GM12873 (cell line): Measurements from ENCODE around the gene KRTAP12-1.

Experiments
- CTCF ChIP-seq: IDR thresholded peaks from 2 replicates; pipeline ENCODE4 v1.5.1; 2012; ENCODE audit warnings: low read depth, mild to moderate bottlenecking, moderate library complexity, low read length, control low read depth; ENCODE audit not compliant: insufficient read depth; ENCODE audit errors: missing control alignments

The KRTAP12-1 gene

DNA sequence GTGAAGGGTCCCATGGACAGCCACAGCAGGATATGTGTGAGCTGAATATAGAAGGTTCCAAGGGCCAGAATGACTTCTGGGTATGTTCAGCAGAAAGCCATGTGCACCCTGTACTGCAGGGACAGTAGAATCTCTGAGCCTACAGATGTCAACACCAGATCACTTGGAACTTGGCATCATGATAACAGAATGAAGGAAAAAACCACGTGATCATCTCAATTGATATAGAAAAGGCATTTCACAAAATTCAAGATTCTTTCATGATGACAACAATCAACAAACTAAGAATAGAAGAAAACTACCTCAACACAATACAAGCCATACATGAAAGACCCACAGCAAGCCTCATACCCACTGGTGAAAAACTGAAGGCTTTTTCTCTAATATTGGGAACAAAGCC lies 14.4 kb downstream of the KRTAP12-1 start:
- no peak for TF ChIP-seq CTCF

DNA sequence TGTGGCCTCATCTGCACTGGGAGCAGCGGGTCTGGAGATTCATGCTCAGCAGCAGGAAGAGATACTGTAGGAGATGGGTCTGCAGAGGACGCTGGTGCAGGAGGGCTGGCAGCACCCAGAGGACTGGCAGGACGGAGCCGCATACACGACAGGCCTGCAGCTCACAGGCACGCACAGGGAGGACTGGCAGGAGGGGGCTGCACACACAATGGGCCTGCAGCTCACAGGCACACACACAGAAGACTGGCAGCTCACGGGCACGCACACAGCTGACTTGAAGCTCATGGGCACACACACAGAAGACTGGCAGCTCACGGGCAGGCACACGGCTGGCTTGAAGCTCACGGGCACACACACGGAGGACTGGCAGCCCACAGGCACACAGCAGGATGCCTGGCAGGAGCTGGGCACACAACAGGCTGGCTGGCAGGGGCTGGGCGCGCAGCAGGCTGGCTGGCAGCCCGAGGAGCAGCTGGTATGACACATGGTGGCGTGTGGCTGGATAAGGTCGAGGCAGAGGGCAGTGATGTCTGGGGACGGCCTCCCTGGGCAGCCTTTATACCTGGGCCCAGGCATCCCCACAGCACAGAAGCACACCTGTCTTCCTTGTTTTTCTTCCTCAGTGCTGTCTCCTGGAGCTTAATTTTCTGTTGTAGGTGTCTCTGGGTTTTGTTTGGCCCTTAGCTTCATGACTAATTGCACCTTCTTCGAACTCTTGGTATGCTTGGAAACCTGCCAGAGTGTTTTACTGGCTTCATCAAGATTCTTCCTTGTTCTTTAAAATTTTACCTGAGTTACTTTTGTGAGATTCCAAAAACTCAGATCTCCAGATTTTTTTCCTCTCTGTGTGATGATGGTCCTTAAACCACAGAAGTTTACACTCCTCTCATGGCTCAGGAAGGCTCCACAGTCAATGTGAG lies 15.3 kb downstream of the KRTAP12-1 start, which contains the start of gene KRTAP12-2:
TSS of gene KRTAP12-2 (minus strand) at position 527 of the 920 bp plus-strand sequence. CDS start at position 486, 41 bp downstream.
- no peak for TF ChIP-seq CTCF

- TF ChIP-seq CTCF = no peak
Measured at GRCh38 chr21:44664691-44665090, 17.3 kb downstream of the KRTAP12-1 start.

DNA sequence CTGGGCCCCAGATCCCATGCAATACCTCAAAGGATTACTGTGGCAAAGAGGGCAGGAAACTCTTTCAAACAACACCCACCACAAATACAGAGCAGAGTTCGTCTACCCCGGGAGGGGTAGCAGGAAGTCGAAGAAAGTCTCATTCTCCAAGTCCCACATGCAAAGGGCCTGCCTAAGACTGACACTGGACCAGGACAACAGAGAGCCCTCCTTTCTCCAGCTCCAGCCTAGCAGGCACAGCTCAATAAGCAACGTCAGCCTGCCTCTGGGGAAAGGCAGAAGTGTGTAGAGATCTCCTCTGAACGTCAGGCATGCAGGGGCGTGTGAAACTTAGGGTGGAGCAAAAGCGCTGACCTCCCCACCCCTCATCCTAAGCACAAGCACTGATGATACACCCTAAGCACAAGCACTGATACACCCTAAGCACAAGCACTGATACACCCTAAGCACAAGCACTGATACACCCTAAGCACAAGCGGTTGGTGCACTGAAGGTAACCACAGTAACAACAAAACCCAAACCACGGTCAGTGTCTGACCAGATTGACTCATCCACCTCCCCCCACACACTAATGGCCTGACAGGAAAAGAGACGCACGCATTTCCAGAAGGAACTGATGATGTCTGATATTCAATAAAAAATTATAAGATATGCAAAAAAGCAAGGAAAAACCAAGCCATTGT lies 22.9 kb downstream of the KRTAP12-1 start:
- TF ChIP-seq CTCF = no peak

- TF ChIP-seq CTCF = no peak
Measured at GRCh38 chr21:44658541-44658910, 23.4 kb downstream of the KRTAP12-1 start.

GRCh38 chr21:44657635-44658540 lies 24.1 kb downstream of the KRTAP12-1 start, which contains the start of gene KRTAP12-3:
Gene KRTAP12-3, plus strand, starts transcription at chr21:44657932. Its CDS starts 48 bp downstream, at chr21:44657980.
- no peak for TF ChIP-seq CTCF

DNA sequence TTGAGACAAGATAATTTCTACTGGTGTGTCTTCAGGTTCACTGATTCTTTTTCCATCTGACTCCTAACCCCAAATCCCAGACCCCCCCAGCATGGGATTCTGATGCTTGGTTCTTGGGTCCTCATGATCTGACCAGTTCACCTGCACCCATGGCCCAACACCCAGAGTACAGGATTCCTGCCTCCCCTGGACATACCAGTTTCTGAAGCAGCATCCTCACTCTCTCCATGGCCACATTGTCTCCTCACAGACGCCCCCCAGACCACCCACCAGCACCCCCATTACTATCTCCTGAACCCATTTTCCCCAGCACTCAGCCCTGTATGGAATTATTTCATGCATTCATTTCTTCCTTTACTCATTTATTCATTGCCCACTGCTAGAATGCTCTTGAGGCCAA lies 25.1 kb downstream of the KRTAP12-1 start:
- TF ChIP-seq CTCF = no peak
